HepG2 (cell line): Measurements from ENCODE around the gene AARS2. TPM values are rescaled to one million over a fixed set of nuclear protein-coding genes. Genes with fewer than 3 reads are reported as not detected.
A peak's percentile ranks its signal among the peaks of the same experiment; 100 is the strongest.

Experiments
- ATM ChIP-seq: fragments of 450-650 bp; IDR thresholded peaks from 2 replicates; pipeline ENCODE4 v1.7.1; 2017; ENCODE audit warnings: mild to moderate bottlenecking, borderline replicate concordance
- ETV5 ChIP-seq: IDR thresholded peaks from 2 replicates; pipeline ENCODE4 v1.6.1; 2018; ENCODE audit warnings: missing biosample characterization, missing genetic modification reagents, inconsistent platforms, borderline replicate concordance
- KDM2A ChIP-seq: sonication (generic); formaldehyde crosslinking; IDR thresholded peaks from 2 replicates; pipeline ENCODE4 v1.4.0; 2020; ENCODE audit warnings: low read depth, missing genetic modification reagents, borderline replicate concordance
- MEF2D ChIP-seq: sonication (generic); formaldehyde crosslinking; IDR thresholded peaks from 2 replicates; pipeline ENCODE4 v1.5.1; 2020; ENCODE audit warnings: mild to moderate bottlenecking, missing genetic modification reagents
- MLLT10 ChIP-seq: sonication (generic); formaldehyde crosslinking; IDR thresholded peaks from 2 replicates; pipeline ENCODE4 v1.4.0; 2020; ENCODE audit warnings: missing genetic modification reagents
- PLRG1 ChIP-seq: fragments of 450-650 bp; conservative IDR thresholded peaks from 2 replicates; pipeline ENCODE4 v1.6.1; 2016
- RBFOX2 ChIP-seq: fragments of 200-400 bp; formaldehyde crosslinking; IDR thresholded peaks from 2 replicates; pipeline ENCODE4 v1.6.1; 2017; ENCODE audit warnings: low read depth, mild to moderate bottlenecking, low read length
- REXO4 ChIP-seq: sonication (generic); formaldehyde crosslinking; IDR thresholded peaks from 2 replicates; pipeline ENCODE4 v1.8.0; 2022; ENCODE audit warnings: missing genetic modification reagents, mild to moderate bottlenecking, borderline replicate concordance
- RFXANK ChIP-seq: IDR thresholded peaks from 2 replicates; pipeline ENCODE4 v1.6.1; 2016
- SRSF4 ChIP-seq: fragments of 200-400 bp; formaldehyde crosslinking; IDR thresholded peaks from one replicate; pipeline ENCODE4 v1.6.1; 2018; ENCODE audit warnings: mild to moderate bottlenecking, low read depth, low read length, moderate library complexity; ENCODE audit not compliant: poor library complexity, severe bottlenecking
- THAP11 ChIP-seq: IDR thresholded peaks from 2 replicates; pipeline ENCODE4 v1.6.1; 2016; ENCODE audit warnings: missing biosample characterization, missing genetic modification reagents
- ZNF124 ChIP-seq: sonication (generic); formaldehyde crosslinking; IDR thresholded peaks from 2 replicates; pipeline ENCODE4 v1.4.0; 2020; ENCODE audit warnings: missing genetic modification reagents
- ZNF3 ChIP-seq: IDR thresholded peaks from 2 replicates; pipeline ENCODE4 v1.7.0; 2017; ENCODE audit warnings: inconsistent platforms
- ZNF33A ChIP-seq: sonication (generic); formaldehyde crosslinking; IDR thresholded peaks from 2 replicates; pipeline ENCODE4 v1.5.1; 2020; ENCODE audit warnings: missing genetic modification reagents, mild to moderate bottlenecking, moderate library complexity, borderline replicate concordance
- ZNF44 ChIP-seq: sonication (generic); formaldehyde crosslinking; IDR thresholded peaks from 2 replicates; pipeline ENCODE4 v1.5.1; 2020; ENCODE audit warnings: mild to moderate bottlenecking, missing genetic modification reagents
- ZNF619 ChIP-seq: sonication (generic); formaldehyde crosslinking; IDR thresholded peaks from 2 replicates; pipeline ENCODE4 v1.4.0; 2020; ENCODE audit warnings: mild to moderate bottlenecking, missing genetic modification reagents
- ZNF709 ChIP-seq: sonication (generic); formaldehyde crosslinking; IDR thresholded peaks from 2 replicates; pipeline ENCODE4 v1.5.0; 2020; ENCODE audit warnings: mild to moderate bottlenecking, missing genetic modification reagents
- polyA plus RNA-seq, 8 experiments: library from polyadenylated mRNA; depleted of rRNA in 3 of 8; stranded (reverse) in 7 of 8; unstranded in 1 of 8; fragments of >200 nt; fragmentation: Illumina TruSeq in 4 of 8; extraction: Trizol in 4 of 8; gene quantifications; 2 replicates each; pipeline versions ENCODE4 v1.2.1 to v1.2.3, GENCODE V29; 2011 to 2016; ENCODE audit warnings: low read depth in 4 of 8, missing spikeins in 1 of 8, mixed read lengths in 1 of 8; ENCODE audit not compliant: insufficient read depth in 1 of 8
- total RNA-seq, 5 experiments: library from RNA; depleted of rRNA; stranded (reverse); fragments of >200 nt; fragmentation: Illumina TruSeq; extraction: Trizol; gene quantifications; 2 replicates each; pipeline ENCODE4 v1.2.3, GENCODE V29; 2016; ENCODE audit warnings: low read depth in 1 of 5
- TF ChIP-seq, protein P1 (sequence below): sonication (generic); IDR thresholded peaks from 2 replicates; pipeline ENCODE4 v1.6.1; 2016; ENCODE audit warnings: low read depth, borderline replicate concordance
- TF ChIP-seq, protein P2 (sequence below): sonication (generic); formaldehyde crosslinking; IDR thresholded peaks from 2 replicates; pipeline ENCODE4 v1.4.0; 2020; ENCODE audit warnings: missing genetic modification reagents, borderline replicate concordance
- TF ChIP-seq, protein P3 (sequence below): sonication (generic); formaldehyde crosslinking; IDR thresholded peaks from 2 replicates; pipeline ENCODE4 v1.5.1; 2020; ENCODE audit warnings: mild to moderate bottlenecking, missing genetic modification reagents, moderate library complexity
- TF ChIP-seq, protein P4 (sequence below): IDR thresholded peaks from 2 replicates; pipeline ENCODE4 v1.6.1; 2016; ENCODE audit warnings: missing biosample characterization, missing genetic modification reagents, low read depth
- TF ChIP-seq, protein P5 (sequence below): sonication (generic); formaldehyde crosslinking; IDR thresholded peaks from 2 replicates; pipeline ENCODE4 v1.4.0; 2020; ENCODE audit warnings: mild to moderate bottlenecking, missing genetic modification reagents

The AARS2 gene
- total and polyA plus RNA-seq, 2 of the 13 experiments (the other 11 are each of a cell fraction or from before 2014, with no cell fraction given): 7.5 to 24.1 TPM

DNA sequence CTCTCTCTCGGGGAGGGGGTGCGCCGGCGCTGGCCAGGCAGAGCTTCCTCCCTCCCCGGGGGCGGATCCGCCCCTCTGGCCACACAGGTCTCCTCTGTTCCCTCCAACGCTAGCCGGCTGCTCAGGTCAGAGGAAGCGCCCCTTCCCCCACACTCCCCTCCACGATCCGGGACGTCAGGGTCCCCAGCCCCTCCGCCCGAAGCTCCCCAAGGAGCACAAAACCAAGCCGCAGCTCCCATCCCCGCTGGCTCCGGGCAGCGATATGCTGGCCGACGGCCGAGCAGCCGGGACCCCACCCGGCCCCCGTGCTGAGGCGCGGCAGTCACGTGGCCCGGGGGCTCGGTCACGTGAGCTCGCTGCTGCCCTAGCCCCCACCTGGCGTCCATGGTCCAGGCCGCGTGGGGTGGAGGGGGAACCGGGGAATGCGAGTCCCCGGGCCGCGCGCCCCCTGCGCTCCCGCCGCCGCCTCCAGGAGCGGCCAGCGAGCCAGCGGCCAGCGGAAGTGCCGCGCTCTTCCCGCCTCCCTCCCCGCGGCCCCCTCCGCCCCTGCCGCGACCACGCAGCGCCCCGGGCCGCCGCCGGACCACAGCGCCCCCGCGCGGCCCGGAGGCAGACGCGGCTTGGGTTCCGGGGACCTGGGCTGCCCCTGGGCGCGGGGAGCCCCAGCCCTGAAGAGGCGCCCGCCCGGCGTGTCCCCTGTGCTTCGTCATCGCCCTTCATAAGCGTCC lies 56.0 kb downstream of the AARS2 start, which contains the start of gene SLC35B2 (continued):
- TF ChIP-seq PLRG1: no peak
- no peak for TF ChIP-seq MEF2D
- TF ChIP-seq, protein P1, sequence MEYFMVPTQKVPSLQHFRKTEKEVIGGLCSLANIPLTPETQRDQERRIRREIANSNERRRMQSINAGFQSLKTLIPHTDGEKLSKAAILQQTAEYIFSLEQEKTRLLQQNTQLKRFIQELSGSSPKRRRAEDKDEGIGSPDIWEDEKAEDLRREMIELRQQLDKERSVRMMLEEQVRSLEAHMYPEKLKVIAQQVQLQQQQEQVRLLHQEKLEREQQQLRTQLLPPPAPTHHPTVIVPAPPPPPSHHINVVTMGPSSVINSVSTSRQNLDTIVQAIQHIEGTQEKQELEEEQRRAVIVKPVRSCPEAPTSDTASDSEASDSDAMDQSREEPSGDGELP: no peak
- TF ChIP-seq ZNF44 (CRISPR knock-in tag): no peak
- peak; percentile 59 for TF ChIP-seq ETV5
- TF ChIP-seq RFXANK (CRISPR knock-in tag): peak; percentile 76
- peak; percentile 99 for TF ChIP-seq RBFOX2
- peak; percentile 93 for TF ChIP-seq KDM2A
- no peak for TF ChIP-seq REXO4
- peak; percentile 58; the same call in 1 of the 2 replicates for TF ChIP-seq ZNF33A (CRISPR knock-in tag)
- TF ChIP-seq ATM: no peak
- TF ChIP-seq, protein P2, sequence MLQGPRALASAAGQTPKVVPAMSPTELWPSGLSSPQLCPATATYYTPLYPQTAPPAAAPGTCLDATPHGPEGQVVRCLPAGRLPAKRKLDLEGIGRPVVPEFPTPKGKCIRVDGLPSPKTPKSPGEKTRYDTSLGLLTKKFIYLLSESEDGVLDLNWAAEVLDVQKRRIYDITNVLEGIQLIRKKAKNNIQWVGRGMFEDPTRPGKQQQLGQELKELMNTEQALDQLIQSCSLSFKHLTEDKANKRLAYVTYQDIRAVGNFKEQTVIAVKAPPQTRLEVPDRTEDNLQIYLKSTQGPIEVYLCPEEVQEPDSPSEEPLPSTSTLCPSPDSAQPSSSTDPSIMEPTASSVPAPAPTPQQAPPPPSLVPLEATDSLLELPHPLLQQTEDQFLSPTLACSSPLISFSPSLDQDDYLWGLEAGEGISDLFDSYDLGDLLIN (CRISPR knock-in tag): no peak; the same call in 1 of the 2 replicates
- peak; percentile 36; the same call in 1 of the 2 replicates for TF ChIP-seq ZNF3
- no peak for TF ChIP-seq SRSF4
- TF ChIP-seq ZNF709: peak; percentile 91; the same call in 1 of the 2 replicates
- TF ChIP-seq, protein P3, sequence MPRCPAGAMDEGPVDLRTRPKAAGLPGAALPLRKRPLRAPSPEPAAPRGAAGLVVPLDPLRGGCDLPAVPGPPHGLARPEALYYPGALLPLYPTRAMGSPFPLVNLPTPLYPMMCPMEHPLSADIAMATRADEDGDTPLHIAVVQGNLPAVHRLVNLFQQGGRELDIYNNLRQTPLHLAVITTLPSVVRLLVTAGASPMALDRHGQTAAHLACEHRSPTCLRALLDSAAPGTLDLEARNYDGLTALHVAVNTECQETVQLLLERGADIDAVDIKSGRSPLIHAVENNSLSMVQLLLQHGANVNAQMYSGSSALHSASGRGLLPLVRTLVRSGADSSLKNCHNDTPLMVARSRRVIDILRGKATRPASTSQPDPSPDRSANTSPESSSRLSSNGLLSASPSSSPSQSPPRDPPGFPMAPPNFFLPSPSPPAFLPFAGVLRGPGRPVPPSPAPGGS: peak; percentile 68
- TF ChIP-seq, protein P4, sequence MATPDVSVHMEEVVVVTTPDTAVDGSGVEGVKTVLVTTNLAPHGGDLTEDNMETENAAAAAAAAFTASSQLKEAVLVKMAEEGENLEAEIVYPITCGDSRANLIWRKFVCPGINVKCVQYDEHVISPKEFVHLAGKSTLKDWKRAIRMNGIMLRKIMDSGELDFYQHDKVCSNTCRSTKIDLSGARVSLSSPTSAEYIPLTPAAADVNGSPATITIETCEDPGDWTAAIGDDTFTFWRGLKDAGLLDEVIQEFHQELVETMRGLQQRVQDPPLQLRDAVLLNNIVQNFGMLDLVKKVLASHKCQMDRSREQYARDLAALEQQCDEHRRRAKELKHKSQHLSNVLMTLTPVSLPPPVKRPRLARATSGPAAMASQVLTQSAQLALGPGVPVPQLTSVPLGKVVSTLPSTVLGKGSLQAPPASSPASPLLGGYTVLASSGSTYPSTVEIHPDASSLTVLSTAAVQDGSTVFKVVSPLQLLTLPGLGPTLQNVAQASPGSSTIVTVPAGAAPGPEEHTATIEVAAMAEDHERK (CRISPR knock-in tag): peak; percentile 26; the same call in 1 of the 2 replicates
- peak; percentile 73 for TF ChIP-seq THAP11 (CRISPR knock-in tag)
- TF ChIP-seq MLLT10: no peak
- TF ChIP-seq ZNF124: no peak; the same call in none of the 2 replicates
- TF ChIP-seq, protein P5, sequence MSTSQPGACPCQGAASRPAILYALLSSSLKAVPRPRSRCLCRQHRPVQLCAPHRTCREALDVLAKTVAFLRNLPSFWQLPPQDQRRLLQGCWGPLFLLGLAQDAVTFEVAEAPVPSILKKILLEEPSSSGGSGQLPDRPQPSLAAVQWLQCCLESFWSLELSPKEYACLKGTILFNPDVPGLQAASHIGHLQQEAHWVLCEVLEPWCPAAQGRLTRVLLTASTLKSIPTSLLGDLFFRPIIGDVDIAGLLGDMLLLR (CRISPR knock-in tag): peak; percentile 82; the same call in 1 of the 2 replicates
- peak; percentile 75; the same call in 1 of the 2 replicates for TF ChIP-seq ZNF619 (CRISPR knock-in tag)
